ENCODE data around the gene ZDHHC18.
"Not testable (repeated sequence)": the region's sequence is repeated elsewhere in the genome, so short reads cannot be mapped to it uniquely, and the experiment has no call there.

The ZDHHC18 gene

DNA sequence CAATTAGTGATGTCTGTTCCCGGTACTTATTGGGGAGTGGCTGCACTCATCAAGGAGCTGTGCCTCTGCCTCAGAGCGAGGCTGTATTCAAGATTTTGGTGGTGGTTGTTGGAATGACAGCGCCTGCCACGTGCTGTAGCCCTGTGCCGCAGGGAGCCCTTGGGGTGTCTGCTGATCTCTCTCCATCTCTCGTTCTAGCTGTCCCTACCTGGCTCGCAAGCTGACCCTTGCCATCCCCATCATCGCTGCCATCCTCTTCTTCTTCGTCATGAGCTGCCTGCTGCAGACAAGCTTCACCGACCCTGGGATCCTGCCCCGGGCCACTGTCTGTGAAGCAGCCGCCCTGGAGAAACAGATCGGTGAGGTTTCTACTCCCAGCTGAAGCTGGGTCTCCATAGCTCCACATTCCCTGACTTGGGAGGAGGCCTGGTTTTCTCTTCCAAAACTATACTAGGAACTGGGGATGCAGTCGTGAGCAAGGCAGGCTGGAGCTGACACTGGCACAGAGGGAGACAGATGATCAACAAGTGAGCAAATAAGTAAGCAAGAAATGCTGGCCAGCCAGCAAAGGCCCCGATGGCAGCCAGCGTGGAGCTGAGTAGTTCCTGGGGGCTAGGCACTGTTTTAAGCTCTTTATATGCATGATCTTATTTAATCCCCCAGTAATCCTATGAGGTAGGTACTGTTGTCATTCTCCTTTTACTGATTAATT, 5.9 kb downstream of the ZDHHC18 start:
- DNase-seq (ENCODE audit: low spot score), result no peak

DNA sequence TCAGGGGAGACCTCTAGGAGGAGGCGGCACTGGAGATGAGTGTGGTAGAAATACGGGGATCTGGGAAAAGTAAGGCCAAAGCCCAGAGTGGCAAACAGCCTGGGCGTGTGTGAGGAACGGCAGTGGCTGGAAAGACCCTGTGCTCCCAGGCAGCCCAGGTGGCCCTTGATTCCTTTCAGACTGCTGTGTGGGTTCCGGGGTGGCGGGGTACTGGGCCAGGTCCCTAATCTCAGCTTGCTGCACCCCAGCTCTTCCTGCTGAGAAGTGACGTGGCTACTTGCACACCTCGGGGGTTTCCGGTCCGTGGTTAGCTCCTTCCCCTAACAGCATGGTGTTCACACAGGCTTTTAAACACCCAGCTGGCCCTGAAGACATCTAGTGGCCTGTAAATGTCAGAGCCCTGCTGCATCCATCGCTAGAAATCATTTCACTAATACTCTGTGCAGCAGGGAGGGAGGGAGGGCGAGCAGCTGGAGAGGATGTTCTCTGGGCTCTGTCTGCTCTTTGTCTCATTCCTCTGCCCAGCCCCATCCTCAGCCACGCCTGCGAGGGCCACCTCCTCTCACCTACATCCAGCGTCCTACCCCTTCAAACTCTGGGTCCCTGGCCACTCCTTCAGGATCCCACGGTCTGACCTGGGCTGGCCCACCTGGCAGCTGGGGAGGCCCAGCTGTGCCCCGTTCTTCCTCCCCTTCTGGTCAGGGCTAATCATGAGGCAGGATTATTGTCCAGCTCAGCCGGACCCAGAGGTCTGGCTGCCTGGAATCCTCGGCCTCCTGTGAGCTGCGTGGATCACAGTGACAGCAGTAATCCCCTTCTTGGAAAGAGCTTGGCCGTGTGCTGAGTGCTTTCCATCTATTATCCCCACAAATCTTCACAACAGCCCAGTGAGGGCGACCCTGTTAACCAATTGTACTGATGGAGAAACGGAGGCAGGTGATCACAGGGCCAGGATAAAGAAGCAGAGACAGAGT, 7.2 kb downstream of the ZDHHC18 start:
- no peak for DNase-seq (ENCODE audit: low spot score)

DNA sequence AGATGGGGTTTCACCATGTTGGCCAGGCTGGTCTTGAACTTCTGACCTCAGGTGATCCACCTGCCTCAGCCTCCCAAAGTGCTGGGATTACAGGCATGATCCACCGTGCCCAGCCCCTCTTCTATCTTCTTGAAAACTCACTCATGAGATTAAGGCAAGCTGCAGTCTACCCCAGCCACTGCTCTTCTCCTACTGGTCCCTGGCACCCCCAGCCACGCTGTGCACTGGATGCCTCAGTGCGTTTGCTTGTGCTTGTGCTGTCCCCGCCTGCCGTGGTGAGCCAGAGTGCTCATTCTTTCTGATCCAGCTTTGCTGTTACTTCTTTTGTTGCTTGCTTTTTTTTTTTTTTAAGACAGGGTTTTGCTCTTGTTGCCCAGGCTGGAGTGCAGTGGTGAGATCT, 11.2 kb downstream of the ZDHHC18 start:
- DNase-seq (ENCODE audit: low spot score), result not testable (repeated sequence)

DNA sequence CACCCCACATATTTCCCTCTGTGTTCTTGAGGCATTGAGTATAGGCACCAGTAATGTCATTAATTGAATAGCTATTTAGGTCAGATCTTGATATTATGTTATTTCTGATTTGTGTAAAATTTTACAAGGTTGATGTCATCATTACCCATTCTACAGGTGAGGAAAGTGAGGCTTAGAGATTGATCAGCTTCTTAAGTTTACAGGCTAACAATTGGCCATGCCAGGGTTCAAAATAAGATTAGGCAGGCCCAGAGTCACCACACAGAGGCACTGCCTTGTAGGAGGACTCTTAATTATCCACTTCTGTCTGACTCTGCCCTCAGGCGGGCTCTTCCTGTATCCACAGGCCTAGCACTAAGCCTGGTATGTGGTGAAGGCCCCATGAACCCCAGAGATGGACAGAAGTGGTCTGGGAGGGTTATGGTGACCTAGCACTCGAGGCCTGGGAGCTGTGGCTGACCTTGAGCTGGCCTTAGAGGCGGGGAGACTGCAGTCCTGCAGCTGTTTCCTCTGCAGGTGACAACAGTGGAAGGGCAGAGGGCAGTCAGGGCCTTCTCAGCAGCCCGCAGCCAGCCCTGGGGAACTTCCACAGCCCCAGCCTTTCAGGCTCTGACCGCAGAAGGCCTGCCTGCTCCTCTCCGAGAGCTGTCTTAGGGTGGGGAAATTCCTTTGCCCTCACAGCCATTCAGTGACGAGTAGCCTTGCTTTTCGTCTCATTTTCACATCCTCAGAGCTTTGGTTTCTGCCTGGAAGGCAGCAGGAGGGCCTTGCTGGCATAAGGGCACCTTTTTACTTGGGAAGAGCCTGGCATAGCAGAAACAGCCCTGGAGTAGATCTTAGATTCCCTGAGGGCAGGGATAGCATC, 12.2 kb downstream of the ZDHHC18 start:
- no peak for DNase-seq (ENCODE audit: low spot score)

DNA sequence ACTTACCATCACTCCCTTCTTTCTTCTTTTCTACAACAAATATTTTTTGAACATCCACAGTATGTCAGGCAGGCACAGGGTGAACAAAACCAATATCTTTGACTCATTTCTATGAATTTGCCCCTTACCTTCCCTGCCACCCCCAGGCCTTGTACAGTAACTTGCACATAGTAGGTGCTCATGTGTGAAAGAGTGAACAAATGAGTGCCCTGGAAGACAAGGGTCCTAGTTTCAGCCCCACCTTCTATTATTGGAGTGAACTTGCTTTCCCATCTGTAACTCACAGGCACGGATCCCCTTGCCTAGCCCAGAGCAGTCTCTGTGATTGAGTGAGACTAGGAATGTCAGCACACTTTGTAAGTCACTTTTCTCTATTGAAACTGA, 12.8 kb downstream of the ZDHHC18 start:
- no peak for DNase-seq (ENCODE audit: low spot score)

DNA sequence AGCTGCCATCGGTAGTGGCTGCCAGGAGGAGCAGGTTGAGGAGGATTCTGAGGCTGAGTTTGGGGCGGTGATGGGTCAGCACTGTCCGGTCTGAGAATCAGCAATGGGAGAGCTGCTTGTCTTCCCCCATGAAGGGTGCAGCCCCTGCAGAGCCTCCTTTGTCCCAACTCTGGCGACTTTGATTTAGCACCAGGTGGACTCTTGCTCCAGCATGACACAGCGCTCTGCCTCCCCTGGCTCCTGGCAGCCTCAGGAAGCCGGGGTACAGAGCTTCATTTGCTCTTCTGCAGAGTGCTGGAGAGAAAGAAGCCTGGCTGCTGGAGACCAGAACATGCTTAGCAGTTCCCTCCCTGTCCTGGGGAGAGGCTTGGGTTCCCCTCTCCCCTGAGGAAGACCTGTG, 13.3 kb downstream of the ZDHHC18 start:
- no peak for DNase-seq (ENCODE audit: low spot score)

DNA sequence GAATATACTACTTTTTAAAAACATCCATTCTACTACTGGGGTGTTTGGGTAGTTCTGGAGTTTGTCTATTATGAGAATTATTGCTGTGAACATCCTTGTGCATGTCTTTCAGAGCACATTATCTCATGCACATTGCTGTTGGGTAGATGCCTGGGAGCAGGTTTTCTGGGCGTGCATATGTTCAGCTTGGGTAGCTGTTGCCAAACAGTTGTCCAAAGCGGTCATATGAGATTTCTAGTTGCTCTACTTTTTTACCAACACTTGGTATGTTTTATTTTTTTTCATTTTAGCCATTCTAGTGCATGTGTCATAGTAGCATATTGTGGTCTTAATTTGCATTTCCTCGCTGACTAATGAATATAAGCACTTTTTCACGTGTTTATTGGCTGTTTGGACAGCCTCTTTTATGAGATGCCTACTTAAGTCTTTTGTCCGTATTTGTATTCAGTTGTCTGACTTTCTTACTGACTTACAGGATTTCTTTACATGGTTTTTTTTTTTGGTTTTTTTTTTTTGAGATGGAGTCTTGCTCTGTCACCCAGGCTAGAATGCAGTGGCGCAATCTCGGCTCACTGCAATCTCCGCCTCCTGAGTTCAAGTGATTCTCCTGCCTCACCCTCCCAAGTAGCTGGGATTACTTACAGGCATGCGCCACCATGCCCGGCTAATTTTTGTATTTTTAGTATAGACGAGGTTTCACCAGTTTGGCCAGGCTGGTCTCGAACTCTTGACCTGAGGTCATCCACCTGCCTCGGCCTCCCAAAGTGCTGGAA, 18.1 kb downstream of the ZDHHC18 start:
- no peak for DNase-seq (ENCODE audit: low spot score)

DNA sequence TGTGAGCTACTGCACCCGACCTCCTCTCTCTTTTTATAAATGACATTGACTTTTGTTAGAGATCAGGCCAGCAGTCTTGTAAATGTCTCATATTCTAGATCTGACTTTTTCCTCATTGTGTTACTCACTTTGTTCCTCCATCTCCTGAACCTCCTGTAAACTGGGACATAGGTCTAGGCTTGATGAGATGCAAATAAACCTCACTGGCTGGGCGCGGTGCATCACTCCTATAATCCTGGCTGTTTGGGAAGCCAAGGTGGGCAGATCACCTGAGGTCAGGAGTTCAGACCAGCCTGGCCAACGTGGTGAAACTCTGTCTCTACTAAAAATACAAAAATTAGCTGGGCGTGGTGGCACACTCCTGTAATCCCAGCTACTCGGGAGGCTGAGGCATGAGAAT, 21.3 kb downstream of the ZDHHC18 start:
- not testable (repeated sequence) for DNase-seq (ENCODE audit: low spot score)

DNA sequence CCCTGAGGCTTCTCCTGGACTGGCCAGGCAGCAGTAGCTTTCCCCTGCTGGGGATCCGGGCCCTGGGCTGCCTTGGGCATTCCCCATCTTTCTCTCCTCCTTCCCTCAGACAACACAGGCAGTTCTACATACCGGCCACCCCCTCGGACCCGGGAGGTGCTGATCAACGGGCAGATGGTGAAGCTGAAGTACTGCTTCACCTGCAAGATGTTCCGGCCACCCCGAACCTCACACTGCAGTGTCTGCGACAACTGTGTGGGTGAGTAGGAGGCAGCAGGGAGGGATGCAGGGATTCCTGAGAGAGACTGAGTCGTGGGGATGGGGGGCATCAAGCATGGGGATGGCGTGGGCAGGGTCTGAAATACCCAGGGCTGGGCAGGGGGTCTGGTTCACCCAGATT, 22.0 kb downstream of the ZDHHC18 start:
- no peak for DNase-seq (ENCODE audit: low spot score)

DNA sequence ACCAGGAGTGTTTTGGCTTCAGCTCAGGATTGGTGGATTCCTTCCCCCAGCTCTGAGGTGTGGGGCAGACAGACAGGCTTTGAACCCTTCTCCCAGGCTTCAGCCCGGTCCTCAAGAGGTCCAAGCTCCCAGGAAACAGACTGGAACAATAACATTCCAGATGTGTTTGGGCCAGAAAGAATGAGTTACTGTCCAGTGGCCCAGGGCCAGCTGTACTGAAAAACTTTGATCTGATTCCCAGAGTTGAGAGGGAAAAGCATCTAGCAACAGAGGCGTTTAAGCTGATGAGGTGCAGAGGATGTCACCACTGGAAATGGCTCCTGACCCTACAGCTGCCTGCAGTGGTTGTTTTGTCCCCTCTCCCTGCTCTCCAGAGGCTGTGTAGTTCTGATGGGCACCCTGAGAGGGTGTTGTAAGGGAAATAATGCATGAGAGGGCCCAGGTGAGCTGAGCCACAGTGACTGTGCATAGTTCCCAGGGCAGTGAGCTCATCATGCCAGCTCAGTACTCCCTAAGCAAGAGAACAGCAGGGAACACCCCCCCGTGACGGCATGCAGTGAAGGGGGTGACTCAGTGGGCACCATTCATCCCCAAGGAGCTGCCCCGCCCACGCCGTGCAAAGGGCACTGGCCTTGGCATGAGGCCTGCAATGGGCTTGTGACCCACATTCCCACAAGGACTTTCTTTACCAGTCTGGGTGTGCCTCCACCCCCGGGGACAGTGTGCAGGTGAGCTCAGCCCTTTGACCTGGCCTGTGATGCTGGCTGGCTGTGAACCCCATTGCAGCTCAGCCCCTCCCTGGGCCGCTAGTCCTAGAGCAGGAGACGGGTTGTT, 22.7 kb downstream of the ZDHHC18 start:
- no peak for DNase-seq (ENCODE audit: low spot score)

DNA sequence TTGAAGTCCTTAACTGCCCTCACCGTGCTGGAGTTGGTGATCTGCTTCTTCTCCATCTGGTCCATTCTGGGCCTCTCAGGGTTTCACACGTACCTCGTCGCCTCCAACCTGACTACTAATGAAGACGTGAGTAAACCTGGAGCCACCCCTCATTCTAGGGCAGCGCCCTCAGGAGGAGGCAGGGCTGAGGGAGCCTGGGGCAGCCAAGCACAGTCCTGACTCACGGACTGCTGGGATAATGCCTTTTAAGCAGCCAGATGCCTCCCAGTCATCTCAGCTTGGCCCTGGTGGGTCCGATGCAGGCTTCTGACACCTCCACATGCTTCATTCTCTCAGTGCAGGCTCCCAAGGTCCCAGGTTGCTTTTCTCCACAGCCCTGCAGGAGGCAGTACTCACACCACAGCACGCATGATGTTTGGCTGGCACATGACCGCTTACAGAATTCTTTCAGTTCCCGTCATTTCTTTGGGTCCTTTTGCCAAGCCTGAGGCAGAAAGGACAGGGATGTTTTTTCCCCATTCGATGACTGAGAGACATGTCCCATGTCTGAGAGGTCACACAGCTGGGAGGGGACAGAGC, 24.7 kb downstream of the ZDHHC18 start:
- no peak for DNase-seq (ENCODE audit: low spot score)

DNA sequence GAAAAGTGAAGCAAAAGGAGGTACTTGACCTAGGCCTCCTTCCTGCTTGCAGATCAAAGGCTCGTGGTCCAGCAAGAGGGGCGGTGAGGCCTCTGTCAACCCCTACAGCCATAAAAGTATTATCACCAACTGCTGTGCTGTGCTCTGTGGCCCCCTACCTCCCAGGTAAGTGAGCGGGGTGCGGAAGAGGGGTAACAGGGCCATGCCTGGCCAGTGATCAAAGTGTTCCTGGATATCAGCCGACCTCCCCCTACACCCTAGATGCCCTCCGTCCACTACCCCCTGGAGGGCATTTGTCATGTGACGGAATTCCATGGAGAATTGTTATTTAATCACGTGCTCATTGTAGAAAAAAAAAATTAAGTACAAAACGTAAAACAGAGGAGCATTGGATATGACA, 26.2 kb downstream of the ZDHHC18 start:
- DNase-seq (ENCODE audit: low spot score), result no peak

DNA sequence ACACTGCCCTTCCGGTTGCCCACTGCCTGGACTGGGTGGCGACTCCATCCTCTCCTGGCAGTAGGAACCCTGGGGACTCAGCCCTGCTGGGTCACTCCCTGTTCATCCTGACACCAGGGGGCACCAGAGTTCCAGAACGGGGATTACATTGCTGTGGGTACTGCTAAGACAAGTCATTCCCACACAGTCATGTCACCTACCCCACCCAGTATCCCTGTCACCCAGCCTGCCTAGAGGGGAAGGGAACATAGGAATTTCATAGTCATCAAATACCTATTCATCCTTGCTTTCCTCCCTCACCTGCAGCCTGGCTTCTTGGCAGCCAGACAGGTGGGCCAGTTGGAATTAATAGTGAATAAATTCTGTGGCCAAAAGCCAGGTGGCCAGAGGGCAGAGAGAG, 26.7 kb downstream of the ZDHHC18 start:
- DNase-seq (ENCODE audit: low spot score), result peak; percentile 63

DNA sequence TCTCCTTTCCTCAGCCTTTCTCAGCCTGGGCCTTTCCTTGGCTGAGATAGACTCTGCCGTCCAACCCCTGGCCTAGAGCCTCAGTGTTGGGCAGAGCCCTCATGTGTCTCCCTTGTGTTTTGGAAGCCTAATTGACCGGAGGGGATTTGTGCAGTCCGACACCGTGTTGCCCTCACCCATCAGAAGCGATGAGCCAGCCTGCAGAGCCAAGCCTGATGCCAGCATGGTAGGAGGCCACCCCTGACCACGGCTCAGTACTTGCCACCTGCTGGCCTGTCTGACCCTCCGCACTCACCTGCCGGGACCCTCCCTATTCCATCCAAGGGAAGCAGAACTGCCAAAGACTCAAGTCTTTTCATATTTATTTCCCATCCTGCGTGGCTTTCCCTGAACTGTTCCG, 27.1 kb downstream of the ZDHHC18 start:
- no peak for DNase-seq (ENCODE audit: low spot score)

DNA sequence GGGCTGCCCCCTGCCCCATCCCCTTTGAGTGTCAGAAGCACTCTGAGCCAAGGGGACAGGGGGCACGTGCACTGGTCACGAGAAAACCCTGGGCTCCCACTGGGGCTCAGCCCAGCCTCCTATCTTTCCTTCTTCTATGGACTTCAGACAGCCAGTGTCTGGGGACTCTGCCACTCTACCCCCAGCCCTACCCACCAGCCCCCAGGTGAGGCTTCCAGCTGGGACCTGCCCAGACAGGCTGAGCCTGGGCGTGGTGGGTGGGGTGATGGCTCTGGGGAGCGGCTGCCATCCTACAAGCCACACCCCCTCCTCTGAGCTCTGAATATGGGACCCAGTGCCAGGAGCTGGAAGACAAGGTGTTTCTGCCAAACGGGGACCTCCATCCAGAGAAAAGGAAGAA, 28.4 kb downstream of the ZDHHC18 start:
- no peak for DNase-seq (ENCODE audit: low spot score)

DNA sequence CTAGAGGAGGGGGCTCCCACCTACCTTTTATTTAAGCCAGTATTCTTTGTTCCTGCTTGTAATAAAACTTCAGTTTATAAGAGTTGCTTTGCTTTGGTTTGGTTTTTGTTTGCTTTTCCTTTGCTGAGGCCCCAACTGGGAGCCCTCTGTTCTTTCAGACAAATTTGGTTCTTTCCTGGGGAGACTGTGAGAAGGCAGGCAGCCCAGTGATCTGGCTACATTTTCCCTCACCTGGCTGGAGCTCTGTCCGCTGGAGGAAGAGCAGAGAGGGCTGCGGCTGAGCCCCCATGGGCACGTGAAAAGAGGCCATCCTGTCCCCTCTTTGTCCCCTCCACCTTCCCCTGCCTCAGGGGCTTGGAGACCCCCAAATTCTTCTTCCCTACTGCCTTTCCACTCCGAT, 29.1 kb downstream of the ZDHHC18 start:
- no peak for DNase-seq (ENCODE audit: low spot score)

DNA sequence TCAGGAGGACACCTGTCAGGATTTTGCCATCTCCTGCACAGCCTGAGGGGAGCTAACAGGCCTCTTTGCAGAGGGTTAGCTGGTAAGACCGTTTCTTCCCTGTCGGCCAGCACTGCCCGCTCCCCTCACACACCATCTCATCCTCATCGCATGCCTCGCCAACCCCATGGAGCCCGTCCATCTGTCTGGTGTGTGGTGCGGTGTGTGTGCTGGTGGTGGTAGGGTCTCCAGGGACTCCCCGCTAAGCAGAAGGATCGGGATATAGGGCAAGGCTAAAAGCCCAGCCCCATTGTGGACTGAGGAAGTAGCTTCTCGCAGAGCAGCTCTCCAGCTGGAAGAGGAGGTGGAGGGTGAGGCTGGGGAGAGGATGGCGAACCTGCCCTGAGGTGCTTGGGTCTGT, 29.7 kb downstream of the ZDHHC18 start:
- no peak for DNase-seq (ENCODE audit: low spot score)

DNA sequence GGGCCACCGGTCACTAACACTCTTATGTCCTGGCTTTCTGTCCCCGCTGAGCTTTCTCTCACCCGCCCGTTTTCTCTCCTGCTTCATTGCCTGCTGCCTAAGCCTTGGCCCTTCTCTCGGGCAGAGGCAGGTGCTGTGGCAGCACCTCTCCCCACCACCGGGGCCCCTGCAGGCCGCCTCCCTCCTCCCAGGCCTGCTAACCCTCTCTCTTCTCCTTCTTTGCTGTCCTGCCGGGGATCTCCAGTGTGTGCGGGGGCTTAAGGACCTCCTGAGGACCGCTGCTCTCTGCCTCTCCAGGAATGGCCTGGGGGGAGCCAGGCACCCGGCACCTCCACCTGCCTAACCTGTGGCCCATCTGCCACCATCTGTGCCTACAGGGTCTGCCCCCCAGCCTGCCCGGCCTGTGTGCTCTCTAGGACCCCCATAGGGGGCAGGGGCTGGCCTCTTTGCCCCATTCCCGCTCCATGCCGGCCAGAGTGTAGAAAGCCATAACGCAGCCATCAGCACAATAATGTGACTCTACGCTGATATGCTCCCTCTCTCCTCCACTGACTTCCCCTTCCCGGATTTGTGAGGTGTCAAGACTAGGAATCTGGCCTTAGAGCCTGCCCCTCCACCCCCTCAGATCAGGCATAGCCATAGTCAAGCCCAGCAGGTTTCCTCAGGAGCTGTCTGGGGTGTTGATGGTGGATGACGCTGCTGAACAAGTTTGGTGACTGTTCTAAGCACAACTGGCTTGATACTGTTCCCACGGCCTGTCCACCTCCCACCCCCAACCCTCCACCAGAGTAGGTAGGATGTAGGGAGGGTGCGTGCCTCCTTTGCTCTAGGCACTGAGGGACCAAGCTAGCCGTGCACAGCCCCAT, 30.3 kb downstream of the ZDHHC18 start:
- no peak for DNase-seq (ENCODE audit: low spot score)
